CD4-positive, alpha-beta T cell treated with Interferon alpha-2 for 1 hour (primary cell): ENCODE data around the gene TRAIP.
"Not testable (repeated sequence)": the region's sequence is repeated elsewhere in the genome, so short reads cannot be mapped to it uniquely, and the experiment has no call there.

ENCODE experiments used
- DNase-seq, 2 donors: peaks; one replicate each; pipeline ENCODE4 v3.0.0-alpha.2; 2020 to 2022

Gene TRAIP, protein sequence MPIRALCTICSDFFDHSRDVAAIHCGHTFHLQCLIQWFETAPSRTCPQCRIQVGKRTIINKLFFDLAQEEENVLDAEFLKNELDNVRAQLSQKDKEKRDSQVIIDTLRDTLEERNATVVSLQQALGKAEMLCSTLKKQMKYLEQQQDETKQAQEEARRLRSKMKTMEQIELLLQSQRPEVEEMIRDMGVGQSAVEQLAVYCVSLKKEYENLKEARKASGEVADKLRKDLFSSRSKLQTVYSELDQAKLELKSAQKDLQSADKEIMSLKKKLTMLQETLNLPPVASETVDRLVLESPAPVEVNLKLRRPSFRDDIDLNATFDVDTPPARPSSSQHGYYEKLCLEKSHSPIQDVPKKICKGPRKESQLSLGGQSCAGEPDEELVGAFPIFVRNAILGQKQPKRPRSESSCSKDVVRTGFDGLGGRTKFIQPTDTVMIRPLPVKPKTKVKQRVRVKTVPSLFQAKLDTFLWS

DNA sequence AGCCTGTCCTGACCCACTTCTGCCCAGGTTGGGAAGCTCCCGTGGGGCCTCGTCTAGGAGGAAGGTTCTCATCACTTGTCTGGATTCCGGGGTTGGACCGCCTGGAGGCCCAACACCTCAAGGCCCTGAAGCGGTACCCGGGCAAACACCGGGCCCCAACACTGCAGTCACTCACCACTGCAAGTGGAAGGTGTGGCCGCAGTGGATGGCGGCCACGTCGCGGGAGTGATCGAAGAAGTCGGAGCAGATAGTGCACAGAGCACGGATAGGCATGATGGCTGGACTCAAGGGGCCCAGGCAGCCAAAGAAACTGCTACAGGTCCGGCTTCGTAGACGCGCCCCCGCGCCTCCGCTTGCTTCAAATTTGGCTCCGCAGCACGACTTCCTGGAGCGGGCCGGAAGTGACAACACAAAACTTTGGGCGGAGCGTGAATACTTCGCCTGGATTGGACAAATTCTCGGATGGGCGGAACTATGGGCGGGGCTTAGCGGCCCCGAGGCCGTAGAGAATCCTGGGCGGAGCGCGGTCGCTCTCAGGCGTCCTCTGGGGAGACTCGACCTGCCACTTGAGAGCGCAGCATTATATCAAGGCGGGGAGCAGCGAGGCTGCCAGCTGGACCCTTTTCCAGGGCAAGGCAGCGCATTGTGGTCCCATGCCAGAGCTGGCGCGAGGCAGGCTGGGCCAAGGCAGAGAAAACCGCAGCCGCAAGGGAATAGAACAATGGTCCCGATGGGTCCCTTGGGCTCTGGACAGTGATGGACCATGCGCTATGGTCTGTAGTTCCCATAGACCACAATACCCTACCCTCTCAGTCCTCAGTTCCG lies at the start of gene TRAIP:
Gene TRAIP, minus strand, starts transcription at position 384 of the 825 bp plus-strand sequence. Its CDS starts 111 bp downstream, at position 273.
- peak; percentile 93 to 96 for DNase-seq

DNA sequence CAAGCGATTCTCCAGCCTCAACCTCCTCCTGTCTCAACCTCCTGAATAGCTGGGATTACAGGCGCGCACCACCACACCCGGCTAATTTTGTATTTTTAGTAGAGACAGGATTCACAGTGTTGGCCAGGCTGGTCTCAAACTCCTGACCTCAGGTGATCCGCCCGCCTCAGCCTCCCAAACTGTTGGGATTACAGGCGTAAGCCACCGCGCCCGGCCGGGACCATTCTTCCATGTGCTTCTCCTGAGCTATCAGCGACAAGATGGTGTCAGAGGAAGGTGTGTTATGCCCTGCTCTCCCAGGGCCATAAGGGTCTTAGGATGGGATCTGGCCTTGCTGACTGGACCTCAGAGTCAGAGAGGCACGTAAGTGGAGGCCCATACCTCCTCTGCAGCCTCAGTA lies 48.1 kb upstream of the TRAIP start:
- not testable (repeated sequence) for DNase-seq

DNA sequence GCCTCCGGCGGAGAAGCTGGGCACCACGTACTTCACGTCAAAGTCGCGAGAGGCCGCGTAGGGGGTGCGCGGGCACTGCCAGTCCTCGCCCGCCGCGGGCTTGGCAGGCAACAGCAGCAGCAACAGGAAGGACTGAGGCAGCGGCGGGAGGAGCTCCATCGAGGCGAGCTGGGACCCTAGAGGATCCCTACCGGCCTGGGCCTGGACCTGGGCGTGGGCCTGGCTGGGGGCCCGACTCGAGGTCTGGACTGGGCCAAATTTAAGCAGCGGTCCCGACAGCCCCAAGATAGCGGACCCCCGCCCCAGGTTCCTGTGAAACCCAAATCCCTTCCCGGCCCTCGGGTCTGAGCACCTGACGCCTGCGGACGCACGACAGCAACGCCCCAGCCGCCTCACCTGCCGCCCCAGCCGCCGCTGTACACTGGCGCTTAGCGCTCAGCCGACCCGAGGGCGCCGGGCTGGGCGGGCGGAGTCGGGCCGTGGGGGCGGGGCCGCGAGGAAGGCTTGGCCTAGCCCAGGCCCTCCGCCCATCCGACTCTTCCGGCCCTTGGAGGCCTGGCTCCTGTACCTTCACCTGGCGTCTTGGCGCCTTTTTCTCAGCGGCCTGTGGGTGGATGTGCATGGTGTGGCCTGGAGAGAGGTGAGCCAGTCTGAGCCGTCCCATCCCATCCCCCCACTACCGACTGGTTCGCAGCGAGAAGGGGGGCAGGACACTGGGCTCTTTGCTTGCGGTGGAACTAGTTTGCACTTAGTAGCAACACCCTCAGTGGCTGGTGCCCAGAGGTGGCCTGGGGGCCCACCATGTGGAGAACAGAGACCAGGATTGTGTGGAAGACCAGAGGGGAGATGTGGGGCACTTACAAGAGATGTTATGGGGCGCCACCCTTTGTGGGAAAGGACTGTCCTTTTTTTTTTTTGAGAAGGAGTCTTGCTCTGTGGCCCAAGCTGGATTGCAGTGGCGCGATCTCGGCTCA lies 47.4 kb upstream of the TRAIP start, which contains the start of gene MST1R:
Gene MST1R, minus strand, starts transcription at position 423 of the 974 bp plus-strand sequence. Its CDS starts 264 bp downstream, at position 159.
- peak; percentile 79 to 88 for DNase-seq

DNA sequence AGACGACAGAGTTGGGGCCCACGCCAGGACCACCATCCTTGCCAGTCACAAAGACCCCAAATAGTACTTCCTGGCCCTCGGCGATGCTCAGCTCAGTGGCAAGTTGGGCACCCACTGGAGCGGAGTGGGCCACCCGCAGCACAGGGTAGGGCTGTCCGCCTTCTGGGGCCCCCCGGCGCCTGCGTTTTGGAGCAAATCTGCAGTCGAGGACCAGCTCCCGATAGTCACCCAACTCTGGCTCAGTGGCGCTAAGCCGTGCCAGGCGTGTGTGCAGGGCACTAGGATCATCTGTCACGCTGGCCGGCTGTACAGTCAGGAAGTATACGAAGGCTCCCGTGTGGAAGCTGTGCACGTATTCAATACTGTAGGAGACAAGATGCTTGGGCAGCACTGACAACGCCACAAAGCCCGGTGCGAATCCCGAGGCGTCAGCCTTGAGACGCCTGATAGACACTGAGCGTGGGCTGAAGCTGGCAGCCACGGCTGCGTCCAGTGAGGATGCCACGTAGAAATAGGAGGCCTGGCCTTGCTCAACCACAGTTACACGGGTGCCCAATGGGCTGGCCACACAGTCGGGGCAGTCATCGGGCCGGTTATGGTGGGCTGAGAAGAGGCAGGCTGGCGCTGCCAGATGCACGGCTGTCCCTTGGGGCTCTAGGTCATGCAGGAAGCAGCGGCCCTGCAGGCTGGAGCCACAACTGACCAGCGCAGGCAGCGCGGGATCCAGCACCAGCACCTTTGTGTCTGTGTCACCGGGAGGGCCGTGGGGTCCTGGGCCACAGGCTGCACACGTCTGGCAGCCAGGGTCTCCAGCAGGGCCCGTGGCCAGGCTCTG lies 46.4 kb upstream of the TRAIP start:
- DNase-seq = no peak

DNA sequence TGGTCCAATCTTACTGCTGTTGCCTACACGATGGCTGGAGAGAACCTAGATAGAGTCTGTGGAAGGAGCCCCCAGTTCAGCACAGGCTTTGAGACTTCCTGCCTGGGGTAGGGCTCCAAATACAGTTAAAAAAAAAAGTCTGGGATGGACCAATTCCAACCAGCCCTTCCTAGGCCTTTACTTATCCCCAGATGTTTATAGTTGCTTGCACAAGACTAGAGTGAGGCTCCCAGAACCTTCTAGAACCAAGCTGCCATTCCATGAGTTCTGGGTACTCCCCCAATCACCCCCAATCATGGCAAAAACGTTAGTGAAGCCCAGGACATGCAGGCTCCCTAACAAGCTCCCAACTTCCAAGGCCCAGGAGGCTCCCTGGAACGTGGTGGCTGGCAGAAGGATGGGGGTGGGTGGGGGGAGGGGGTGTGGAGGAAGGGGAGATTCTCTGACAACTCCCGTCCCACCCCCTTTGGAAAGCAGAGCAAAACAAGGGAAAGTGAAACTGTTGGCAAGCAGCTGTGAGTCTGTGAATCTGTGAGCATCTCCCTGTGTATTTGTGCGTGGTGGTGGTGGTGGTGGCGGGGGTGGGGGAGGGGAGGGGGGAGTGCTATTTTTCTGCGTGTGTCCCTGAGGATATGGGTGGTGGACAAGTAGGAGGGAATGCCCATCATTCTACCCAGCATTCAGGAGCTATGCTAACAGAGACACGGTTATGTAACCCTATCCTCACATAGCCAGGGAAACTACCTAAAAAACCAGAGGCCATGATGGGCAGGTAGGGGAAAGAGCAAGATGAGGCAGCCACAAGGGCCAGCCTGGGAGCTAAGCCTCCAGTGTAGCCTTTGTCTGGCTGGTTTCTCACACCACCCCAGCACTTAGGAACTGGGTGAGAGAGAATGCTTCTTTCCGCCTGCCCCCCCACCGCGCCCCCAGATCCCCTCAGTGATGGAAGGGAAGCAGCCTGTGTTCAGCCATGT lies 45.3 kb upstream of the TRAIP start:
- DNase-seq = no peak

DNA sequence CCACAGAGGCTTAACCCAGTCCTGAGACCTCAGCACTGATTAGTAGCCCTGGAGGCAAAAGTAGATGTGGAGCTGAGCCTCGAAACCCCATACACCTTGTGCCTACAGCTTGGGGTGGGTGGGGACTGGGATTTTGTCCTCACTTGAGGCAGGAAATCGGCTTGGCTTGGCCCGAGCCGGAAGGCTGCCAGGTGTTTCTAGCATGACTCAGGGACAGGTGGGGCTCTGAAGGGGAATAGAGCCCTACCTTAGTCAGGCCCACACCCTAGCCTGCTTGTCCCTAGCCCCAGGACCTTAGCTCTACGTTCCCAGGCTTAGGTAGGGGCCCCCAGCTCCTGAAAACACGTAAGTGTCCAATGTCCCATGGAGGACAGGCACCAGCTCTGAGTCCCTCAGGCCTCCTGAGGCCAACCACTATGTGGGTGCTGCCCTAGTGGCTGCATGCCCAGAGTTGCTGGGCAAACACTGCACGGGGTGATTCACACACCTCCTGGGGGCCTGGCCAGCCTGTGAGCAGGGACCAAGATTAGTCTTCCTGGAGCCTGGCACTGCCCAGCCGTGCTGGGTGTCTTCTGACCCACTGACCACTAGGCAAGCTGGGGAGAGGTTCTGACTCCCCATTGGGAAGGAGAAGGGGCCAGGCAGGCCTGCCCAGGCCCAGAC lies 44.3 kb upstream of the TRAIP start:
- DNase-seq = no peak

DNA sequence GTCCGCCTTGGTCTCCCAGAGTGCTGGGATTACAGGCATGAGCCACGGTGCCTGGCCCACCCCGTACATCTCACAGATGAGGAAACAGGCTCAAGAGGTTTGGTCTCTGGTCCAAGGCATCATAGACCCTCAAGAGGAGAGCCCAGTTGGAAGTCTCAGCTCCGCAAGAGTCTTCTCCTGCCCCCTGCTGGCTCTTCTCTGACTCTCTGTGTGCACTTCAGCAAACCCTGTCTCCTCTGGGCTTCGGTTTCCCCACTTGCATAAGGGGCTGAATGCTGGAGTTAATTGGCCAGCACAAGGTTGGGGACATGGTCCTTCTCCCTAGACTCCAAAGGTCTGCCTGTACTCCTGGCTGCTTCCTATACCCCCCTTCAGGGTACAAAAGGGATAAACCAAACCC lies 43.5 kb upstream of the TRAIP start:
- no peak for DNase-seq

DNA sequence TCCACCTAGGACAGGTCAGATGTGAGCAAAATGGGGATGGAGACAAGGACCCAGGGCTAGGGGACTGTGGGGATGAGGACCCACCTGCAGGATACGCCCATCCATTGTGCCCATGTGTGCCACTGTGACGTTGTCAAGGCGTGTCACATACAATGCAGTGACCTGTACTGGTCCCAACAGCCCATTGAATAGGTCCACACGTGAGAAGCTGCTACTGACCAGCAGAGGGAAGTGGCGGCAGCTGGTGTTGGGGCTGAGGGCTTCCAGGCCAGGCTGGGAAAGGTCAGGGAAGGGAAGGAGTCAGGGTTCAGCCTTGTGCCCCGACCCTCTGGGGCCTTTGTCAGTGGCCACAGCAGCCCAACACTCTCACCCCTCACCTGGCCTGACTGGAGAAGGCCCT lies 42.6 kb upstream of the TRAIP start:
- DNase-seq = no peak

DNA sequence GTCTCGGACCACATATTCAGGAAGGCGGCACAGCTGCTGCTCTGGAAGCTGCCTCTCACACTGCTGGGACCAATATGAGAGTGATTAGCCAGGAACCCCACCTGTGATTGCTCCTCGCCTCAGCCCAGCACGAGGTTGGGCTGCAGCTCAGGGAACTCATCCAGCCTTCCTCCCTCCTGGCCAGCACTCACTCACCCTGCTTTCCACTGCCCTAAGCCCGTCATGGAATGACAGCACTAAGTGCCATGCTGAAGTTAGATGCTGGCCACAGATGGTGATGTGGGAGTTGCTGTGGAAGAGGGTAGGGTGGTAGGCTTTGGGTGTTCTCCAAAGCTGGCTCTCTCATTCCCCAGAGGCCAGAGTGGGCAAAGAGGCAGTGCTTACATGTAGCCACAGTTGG lies 40.0 kb upstream of the TRAIP start:
- DNase-seq = no peak

DNA sequence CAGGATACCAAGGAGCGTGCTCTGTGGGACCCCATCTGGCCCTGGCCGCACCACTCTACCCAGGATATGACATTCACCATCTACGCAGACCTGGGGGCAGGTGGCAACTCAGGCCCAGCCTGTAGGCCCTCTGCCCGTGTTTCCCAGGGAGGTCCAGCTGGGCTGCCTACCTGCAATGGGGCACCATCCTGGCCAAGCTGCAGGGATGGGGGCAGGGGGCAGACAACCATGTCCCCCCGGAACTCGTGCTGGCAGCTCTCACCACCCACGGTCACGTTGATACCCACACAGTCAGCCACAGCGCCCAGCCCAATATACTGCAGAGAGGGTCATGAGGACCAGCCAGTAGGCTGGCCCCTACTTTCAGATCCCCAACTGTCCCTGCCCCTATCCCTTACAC lies 39.4 kb upstream of the TRAIP start:
- no peak for DNase-seq

DNA sequence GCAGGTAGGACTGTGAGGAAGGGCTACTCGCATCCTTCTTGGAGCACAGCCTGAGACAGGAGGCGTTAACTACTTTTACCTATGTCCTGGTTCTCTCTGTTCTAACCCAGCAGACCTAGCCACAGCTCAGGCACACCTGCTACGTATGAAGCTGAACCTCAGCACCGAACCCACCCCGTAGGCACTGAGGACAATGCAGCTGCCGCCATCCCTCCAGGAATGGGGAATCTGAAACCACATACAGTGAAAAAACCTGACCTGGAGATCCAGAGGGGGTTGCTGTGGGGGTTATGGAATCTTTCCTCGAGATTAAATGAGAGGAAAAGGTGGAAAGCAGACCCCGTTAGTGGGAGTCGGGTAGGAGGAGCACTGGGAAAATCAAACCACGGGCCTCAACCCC lies 32.9 kb upstream of the TRAIP start:
- DNase-seq = no peak

DNA sequence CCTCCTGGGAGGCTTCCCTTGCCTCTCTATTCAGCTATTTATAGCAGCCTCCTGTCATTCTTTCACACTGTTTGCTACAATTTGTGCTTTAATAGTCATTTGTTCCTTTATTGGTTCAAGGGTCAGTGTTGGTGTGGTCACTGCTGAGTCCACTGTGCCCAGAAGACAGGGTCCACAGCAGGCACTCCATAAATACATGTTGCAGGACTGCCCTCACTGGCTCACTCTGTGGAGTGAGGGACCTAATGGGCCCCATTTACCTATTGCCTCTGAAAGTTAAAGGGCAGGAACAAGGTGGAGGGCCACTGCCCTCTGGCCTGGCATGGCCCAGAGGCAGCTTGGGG lies 30.5 kb upstream of the TRAIP start:
- DNase-seq = no peak

DNA sequence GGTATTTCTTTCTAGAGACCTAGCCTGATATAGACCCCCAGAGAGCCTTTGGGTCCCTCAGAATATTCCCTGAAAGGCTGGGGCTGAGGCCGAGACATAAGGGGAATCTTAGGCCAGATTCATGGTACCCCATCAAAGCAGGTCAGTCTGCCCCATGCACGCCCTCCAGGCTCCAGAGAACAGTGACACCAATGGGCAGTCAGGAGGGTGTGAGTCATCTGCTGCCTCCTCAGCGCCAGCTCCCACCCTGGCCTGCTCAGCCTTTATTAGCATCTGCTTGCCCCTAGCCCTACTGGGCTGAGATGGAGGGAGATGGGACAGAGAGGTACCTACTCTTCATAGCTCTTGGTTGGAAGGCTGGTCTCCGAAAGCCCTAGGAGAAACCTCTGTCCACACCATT lies 27.6 kb upstream of the TRAIP start:
- no peak for DNase-seq

DNA sequence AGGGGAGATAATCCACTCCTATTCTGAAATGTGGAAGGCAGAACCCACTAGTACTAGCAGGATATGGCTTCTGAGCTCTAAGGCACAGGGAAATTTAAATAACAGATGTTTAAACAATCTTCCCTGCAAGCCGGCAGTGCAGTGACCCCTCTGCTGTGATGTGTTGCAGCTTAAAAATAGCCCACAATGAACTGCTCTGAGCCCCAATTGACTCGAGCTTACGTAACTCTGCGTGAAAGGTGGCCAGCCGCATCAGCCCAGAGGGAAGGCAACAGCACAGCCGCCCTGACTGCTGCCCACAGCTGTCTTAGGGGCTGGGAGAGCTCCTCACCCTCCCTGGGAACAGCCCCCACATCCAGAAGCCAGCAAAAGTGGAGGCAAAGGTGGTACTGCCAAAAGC lies 25.8 kb upstream of the TRAIP start:
- DNase-seq = no peak

DNA sequence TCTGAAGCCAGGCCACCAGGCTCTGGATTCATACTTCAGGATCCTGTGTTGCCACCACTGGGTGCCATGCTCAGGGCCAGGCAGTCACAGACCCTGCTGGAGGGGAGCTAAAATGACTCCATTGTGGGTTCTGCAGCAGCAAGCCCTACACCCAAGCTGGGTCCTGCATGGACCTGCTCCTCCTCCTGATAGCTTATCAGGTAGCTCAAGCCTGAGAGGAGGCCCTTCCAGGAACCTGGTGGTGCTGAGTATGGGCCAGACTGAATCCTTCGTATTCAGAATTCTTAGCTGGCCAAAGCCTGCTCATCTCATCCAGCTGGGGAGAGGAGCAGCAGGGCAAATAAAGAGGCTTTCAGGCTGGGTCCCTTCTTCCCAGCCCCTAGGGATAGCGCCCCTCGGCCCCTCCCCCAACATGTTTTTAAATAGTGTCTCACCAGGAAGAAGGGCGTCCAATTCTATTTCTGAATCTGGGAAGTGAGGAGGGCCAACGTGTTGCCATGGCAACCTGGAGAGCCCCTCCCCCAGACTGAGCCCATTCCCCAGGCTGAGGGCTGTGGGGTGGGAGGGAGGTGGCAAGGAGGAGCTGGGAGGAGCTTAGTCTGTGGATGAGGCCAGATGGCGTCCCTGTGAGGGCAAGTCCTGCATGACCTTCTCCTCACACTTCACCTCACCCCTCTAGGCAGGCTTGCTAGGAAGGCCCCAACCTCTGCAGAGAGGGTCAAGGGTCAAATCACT lies 24.4 kb upstream of the TRAIP start:
- DNase-seq = no peak

DNA sequence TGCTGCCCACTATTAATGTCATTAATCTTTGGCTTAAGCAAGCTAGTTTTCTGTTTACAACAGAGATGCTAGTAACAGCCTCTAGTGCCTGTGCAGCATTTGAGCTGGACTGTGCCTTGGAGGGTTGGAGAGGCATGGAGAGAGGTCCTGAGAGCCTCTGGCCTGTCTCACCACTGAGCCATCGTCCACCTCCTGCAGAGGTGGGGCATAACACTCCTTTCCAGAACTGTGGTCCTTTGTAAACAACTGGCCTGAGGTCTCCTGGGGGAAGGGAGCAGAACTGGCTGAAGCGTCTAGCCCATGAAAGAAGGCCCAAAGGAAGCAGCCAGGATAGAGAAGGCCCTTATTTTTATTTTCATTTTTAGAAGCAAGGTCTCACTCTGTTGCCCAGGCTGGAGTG lies 23.4 kb upstream of the TRAIP start:
- DNase-seq = no peak

DNA sequence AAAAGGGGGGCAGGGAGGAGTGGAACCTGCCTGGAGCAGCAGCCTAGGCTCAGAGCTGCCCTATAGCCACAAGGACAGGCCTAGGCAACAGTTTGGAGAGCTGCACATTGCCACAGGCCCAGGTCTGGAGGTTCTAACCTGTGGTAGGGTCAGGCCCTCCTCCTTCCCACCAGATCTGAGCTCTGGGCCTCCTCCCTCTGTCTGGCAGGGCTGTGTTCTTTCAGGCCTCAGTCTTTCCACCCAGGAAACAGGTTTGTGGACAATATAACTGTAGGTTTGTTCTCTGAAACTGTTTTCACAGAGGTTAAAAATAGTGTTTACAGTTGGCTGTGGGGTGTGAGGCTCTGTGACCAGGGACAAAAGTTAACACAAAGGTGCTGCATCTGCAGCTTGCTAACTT lies 22.3 kb upstream of the TRAIP start:
- no peak for DNase-seq

DNA sequence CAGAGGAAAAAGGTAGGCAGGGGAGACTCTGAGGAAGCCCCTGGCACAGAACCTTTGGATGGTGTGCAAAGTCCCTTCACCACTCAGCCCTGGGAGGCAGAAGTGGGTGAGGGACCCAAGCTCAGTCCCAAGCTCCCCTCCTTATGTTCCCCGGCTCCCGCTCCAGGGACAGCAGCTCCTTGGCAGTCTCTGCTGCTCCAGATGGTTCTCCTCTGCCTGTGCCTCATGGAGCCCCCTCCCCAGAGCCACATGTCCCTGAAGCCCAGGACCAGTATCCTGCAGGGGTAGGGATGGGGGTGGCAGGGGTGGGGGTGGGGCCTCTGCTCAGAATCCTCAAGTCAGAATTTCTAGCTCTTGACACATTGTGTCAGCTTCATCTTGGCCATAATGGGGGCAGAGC lies 21.4 kb upstream of the TRAIP start:
- no peak for DNase-seq

DNA sequence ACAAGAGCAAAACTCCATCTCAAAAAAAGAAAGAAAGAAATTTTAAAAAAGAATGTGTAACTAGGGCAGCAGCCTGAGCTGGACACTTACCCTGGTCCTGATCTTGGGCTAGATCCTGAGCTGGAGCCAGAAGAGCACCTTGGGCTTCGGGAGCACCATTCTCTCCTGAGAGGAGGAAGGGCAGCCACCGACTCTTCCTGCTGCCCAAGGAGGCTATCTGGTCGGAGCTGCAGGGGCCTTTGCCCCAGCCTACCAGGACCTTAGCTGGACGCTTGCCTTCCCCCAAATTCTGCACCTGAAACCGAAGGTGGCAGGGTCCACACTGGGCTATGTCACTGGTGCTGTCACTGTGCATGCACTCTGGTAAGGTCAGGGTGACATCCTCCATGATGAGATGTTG lies 20.2 kb upstream of the TRAIP start:
- no peak for DNase-seq
